22Rv1 (cell line): Measurements from ENCODE around the gene KAZALD1.

Experiments used
- H3K27ac ChIP-seq: fragments of 450-650 bp; 2 replicates; pipeline ENCODE4 v1.5.1; 2017
- ZFX ChIP-seq: fragments of 450-650 bp; IDR thresholded peaks from 2 replicates; pipeline ENCODE4 v1.6.1; 2017; ENCODE audit warnings: antibody characterized with exemption, borderline replicate concordance
- TF ChIP-seq, protein P1 (sequence below): fragments of 450-650 bp; IDR thresholded peaks from 2 replicates; pipeline ENCODE4 v1.5.1; 2017; ENCODE audit warnings: mild to moderate bottlenecking

KAZALD1 gene

DNA sequence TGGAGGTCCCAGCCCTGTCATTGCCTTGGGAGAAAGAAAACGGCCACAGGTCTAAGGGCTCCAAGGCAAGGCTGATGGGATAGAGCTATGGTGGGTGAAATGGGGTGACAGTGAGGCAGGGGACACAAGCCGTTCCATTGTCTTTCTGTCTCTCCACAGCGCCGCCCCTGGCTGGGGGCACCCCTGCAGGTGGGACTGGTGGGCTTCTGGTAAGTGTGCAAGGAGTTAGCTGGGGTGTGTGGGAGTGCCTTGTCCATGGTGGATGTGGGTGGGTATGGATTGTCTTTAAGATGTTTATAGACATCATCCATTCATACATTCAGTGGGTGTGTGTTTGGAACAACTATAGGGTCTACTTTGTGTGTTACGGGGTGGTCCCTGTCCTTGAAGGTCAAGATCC is 23.3 kb upstream of the KAZALD1 start:
- H3K27ac ChIP-seq: peak overlapping the region; percentile 99; the same call in 1 of the 2 replicates
- TF ChIP-seq ZFX: no peak
- TF ChIP-seq, protein P1, sequence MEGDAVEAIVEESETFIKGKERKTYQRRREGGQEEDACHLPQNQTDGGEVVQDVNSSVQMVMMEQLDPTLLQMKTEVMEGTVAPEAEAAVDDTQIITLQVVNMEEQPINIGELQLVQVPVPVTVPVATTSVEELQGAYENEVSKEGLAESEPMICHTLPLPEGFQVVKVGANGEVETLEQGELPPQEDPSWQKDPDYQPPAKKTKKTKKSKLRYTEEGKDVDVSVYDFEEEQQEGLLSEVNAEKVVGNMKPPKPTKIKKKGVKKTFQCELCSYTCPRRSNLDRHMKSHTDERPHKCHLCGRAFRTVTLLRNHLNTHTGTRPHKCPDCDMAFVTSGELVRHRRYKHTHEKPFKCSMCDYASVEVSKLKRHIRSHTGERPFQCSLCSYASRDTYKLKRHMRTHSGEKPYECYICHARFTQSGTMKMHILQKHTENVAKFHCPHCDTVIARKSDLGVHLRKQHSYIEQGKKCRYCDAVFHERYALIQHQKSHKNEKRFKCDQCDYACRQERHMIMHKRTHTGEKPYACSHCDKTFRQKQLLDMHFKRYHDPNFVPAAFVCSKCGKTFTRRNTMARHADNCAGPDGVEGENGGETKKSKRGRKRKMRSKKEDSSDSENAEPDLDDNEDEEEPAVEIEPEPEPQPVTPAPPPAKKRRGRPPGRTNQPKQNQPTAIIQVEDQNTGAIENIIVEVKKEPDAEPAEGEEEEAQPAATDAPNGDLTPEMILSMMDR: no peak

DNA sequence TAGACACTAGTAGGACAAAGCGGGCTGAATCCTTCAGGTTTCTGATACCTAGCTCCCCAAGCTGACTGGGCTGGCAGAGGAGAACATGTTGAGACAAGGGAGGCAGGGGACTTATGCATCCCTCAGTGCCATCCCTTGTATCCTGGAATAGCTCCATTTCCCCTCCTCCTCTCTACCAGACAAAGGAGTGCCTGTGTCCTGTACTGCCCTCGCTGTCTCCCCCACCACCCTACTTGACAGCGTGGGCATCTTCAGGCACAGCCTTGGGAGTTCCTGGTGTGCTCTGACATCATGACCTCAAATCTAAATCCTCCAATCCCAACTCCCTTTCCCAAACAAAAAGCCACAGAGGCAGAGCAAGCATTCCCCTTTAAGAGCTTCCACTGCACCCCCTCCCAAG is 21.7 kb upstream of the KAZALD1 start:
- TF ChIP-seq, protein P1: no peak
- no peak for TF ChIP-seq ZFX
- H3K27ac ChIP-seq: peak overlapping the region; percentile 99; the same call in 1 of the 2 replicates

DNA sequence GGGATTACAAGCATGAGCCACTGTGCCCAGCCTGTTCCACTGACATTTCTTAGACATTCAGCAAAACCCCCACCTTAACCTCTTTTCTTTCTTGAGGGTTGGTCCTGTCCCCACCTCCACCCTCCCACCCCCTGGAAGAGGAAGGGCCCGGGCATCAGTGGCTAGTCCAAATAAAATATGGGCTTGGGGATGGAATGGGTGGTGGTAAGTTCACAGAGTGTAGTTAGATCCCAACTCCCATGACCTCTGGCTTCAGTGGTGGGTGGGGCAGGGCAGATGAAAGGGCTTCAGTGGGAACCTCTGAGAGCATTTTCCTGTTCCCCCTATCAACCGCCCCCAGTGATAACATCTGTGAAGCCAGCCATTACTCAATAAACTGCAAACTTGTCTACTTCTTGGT is 20.9 kb upstream of the KAZALD1 start:
- no peak for TF ChIP-seq ZFX
- H3K27ac ChIP-seq: peak overlapping the region; percentile 99

DNA sequence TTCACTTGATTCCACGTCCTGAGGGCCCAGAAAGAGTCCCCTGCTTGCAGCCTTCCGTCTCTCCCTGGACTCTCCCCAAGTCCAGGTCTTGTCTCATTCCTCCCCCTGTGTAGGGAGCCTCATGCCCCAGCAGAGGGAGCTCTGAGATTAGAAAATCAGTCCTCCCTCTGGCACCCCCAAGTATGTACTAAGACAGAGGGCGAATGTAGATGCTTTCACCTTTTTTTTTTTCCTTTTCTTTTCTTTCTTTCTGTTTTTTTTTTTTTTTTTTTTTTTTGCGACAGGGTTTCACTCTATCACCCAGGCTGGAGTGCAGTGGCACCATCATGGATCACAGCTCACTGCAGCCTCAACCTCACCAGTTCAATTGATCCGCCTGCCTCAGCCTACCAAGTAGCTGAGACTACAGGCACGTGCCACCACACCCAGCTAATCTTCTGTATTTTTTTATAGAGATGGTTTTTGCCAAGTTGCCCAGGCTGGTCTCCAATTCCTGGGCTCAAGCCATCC is 20.5 kb upstream of the KAZALD1 start:
- TF ChIP-seq, protein P1: peak; percentile 81
- TF ChIP-seq ZFX: no peak
- peak overlapping the region; percentile 99 for H3K27ac ChIP-seq

DNA sequence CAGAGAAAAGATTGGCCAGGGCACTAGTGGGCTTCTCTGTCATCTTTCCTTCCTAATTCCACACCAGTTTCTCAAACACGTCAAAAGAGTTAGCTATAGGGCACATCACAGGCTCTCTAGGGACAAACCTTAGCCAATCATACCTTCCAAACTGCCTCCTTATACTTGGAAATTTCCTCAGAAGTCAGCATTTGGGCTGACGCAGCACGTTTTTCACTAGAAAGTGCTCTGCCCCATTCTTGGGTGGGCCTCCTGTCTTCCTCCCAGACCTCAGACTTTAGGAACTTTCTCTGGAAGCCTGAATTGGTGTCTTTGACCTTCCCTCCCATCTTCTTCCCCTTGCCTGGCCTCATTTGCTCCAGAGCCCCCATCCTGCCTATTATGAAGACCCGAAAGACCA is 19.7 kb upstream of the KAZALD1 start:
- no peak for TF ChIP-seq ZFX
- TF ChIP-seq, protein P1: no peak
- H3K27ac ChIP-seq: peak overlapping the region; percentile 99

DNA sequence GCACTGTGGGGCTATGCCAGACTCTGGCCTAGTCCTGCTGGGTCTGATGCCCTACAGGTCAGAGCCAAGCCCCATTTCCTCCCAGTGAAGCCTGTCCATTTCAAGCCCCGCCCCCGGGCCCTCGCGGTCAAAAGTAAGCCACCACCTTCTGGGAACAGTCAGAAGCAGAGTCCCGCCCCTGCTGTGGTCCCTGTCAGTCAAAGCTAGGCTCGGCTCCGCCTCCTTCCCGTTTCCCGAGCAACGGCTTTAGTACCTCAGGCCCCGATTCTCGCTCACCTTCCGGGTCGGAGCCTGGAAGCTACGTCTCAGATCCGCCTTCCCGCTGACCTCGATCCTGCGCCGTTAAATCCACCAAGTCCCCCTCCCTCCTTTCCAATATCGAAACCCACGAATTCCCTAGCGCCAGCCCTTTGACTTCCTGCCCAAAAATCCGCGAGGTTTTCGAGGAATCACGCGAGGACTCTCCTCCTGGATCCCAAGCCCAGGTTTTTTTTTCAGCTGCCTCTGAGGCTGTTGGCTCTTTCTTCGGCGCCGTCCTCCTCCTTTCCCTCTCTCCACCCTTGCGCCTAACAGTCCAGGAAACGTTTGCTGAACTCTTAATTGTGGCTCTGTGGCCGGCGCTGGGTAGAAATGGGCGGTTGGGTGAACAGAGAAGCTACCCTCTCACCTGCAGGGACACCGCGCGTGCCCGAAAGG is 19.0 kb upstream of the KAZALD1 start:
- H3K27ac ChIP-seq: peak overlapping the region; percentile 99
- no peak for TF ChIP-seq ZFX
- TF ChIP-seq, protein P1: no peak

DNA sequence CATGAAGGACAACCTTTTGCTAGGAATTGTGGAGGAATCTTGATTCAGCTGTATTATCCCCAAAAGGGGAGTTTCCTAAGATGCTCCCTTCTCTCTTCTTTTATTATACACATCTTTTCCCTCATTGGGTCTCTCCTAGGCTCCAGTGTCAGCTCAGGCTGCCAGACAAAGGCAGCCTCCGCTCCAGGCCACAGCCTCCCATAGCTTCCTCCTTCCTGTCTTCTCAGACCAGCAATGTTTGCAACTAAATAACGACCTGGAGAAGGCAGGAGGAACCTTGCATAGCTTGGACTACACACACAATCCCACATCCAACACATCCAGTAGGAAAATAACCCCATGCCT is 18.5 kb upstream of the KAZALD1 start:
- H3K27ac ChIP-seq: peak overlapping the region; percentile 99
- TF ChIP-seq, protein P1: no peak
- TF ChIP-seq ZFX: no peak
